Heart left ventricle (tissue), 13 donors: ENCODE data around the gene HNRNPC.

Experiments
- POLR2A ChIP-seq, 2 donors: fragments of 450-650 bp; IDR thresholded peaks; one replicate each; pipeline ENCODE4 v1.6.1; 2017; ENCODE audit warnings: antibody characterized with exemption in 2 of 2, mild to moderate bottlenecking in 2 of 2, moderate library complexity in 2 of 2
- TF ChIP-seq, protein P1 (sequence below), 12 donors: fragments of 200-600 bp; sonication (generic) in 4 of 12; IDR thresholded peaks; one replicate each; pipeline versions ENCODE4 v1.5.0 to v1.8.0; 2018 to 2022; ENCODE audit warnings: antibody characterized with exemption in 12 of 12, mild to moderate bottlenecking in 5 of 12
- donor health status: ischemic (EF 13 %, LVEDD 7.1; RV severe dilation, severe dysfunction).
- donor health status: DM: no; HTN: yes; CAD: no.
- donor health status: DM: no; HTN: no; CAD: no.
- donor health status: ischemic (EF 25% LVEDD 6.9; RV normal size, moderate dysfunction).
- donor health status: ischemic (EF 25% LVEDD 5.7; RV mildly dilated, moderate dysfunction).
- donor health status: ischemic (EF 35%, LVEDD 5.7; RV mildly dilated, moderate dysfunction).
- donor health status: nonischemic (EF 11% LVEDD 7.7; RV severe dilation, severe dysfunction).
- donor health status: DM: yes; HTN: yes; CAD: no.
- donor health status: PGD.
- donor health status: ischemic (EF 29% LVEDD 5.4; RV normal size, mild dysfunction).
- donor health status: nonischemic (EF 23%, LVEDD 6.1; RV moderate dilation, normal function).

DNA sequence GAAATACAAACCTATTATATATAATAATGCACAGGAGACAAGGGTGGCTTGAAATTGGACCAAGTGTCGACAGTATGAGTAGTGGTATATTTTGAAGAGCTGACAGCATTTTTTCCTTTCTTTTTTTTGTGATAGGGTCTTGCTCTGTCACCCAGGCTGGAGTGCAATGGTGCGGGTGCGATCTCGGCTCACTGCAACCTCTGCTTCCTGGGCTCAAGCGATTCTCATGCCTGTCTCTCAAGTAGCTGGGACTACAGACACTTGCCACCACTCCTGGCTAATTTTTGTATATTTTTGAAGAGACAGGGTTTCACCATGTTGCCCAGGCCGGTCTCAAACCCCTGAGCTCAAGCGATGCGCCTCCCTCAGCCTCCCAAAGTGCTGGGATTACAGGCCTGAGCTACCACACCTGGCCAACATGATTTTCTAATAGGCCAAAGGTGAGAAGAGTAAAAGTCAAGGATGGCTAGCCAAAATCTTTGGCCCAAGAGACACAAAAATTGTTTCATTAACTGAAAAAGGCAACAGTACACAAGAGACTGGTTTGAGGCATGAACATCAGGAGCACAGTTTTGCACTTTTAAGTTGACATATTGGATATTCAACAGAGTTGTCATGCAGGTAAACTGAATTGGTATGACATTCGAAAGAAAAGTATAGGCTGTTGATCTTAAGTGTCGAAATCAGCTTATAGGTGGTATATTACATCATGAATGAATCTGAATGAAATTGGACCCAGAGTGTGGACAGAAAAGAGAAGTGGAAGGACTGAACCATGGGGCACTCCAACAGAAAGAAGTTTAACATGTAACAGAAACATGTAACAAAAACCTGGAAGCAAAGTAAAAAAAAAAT is 12.5 kb downstream of the HNRNPC start:
- no peak for TF ChIP-seq POLR2A (IDR thresholded peaks at IDR 0.05)
- TF ChIP-seq, protein P1, sequence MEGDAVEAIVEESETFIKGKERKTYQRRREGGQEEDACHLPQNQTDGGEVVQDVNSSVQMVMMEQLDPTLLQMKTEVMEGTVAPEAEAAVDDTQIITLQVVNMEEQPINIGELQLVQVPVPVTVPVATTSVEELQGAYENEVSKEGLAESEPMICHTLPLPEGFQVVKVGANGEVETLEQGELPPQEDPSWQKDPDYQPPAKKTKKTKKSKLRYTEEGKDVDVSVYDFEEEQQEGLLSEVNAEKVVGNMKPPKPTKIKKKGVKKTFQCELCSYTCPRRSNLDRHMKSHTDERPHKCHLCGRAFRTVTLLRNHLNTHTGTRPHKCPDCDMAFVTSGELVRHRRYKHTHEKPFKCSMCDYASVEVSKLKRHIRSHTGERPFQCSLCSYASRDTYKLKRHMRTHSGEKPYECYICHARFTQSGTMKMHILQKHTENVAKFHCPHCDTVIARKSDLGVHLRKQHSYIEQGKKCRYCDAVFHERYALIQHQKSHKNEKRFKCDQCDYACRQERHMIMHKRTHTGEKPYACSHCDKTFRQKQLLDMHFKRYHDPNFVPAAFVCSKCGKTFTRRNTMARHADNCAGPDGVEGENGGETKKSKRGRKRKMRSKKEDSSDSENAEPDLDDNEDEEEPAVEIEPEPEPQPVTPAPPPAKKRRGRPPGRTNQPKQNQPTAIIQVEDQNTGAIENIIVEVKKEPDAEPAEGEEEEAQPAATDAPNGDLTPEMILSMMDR (IDR thresholded peaks at IDR 0.05): no peak
